GM23338 (cell line): ENCODE measurements around the gene EBLN1. TPM values are rescaled to one million over a fixed set of nuclear protein-coding genes. Genes with fewer than 3 reads are reported as not detected.
A peak's percentile ranks its signal among the peaks of the same experiment; 100 is the strongest.

Source experiments
- ATAC-seq: fragments of 200-7000 bp; cut with Tn5 transposase; 3 replicates; pipeline ENCODE4 v1.9.1; 2020
- DNase-seq: peaks from one replicate; pipeline ENCODE4 v3.0.0-alpha.2; 2015; ENCODE audit warnings: low spot score
- H2AFZ ChIP-seq: fragments of 200-600 bp; sonication (generic); 2 replicates; pipeline ENCODE4 v1.8.0; 2016; ENCODE audit warnings: antibody characterized with exemption, mild to moderate bottlenecking, moderate library complexity
- H3F3A ChIP-seq: fragments of 200-600 bp; sonication (generic); replicated peaks from 2 replicates; pipeline ENCODE4 v1.8.0; 2017; ENCODE audit warnings: antibody characterized with exemption, mixed run types, low read depth
- H3K27ac ChIP-seq: fragments of 200-600 bp; sonication (generic); 2 replicates; pipeline ENCODE4 v1.6.1; 2016; ENCODE audit warnings: low read depth
- H3K27me3 ChIP-seq: fragments of 200-600 bp; sonication (generic); 2 replicates; pipeline ENCODE4 v1.8.0; 2016; ENCODE audit warnings: mild to moderate bottlenecking, mixed run types, moderate library complexity; ENCODE audit not compliant: insufficient read depth
- H3K36me3 ChIP-seq: fragments of 200-600 bp; sonication (generic); 2 replicates; pipeline ENCODE4 v1.8.0; 2016; ENCODE audit warnings: mild to moderate bottlenecking; ENCODE audit not compliant: insufficient read depth
- H3K4me1 ChIP-seq: fragments of 200-600 bp; sonication (generic); 2 replicates; pipeline ENCODE4 v1.8.0; 2016; ENCODE audit warnings: mild to moderate bottlenecking, moderate library complexity; ENCODE audit not compliant: insufficient read depth
- H3K4me2 ChIP-seq: fragments of 200-600 bp; sonication (generic); 2 replicates; pipeline ENCODE4 v1.7.1; 2017; ENCODE audit warnings: mixed run types
- H3K4me3 ChIP-seq: fragments of 200-600 bp; sonication (generic); 2 replicates; pipeline ENCODE4 v1.6.1; 2016; ENCODE audit warnings: mixed run types
- H3K79me2 ChIP-seq: fragments of 200-600 bp; sonication (generic); replicated peaks from 2 replicates; pipeline ENCODE4 v1.8.0; 2017; ENCODE audit warnings: mild to moderate bottlenecking; ENCODE audit not compliant: insufficient read depth
- H3K9me2 ChIP-seq: fragments of 200-600 bp; sonication (generic); 2 replicates; pipeline ENCODE4 v1.8.0; 2017; ENCODE audit not compliant: insufficient read depth
- H4K20me1 ChIP-seq: fragments of 200-600 bp; sonication (generic); replicated peaks from 2 replicates; pipeline ENCODE4 v1.8.0; 2017; ENCODE audit warnings: mild to moderate bottlenecking; ENCODE audit not compliant: insufficient read depth
- H3K27ac Mint-ChIP-seq: 2 replicates; pipeline ENCODE4 v1.8.0; 2020; ENCODE audit warnings: inconsistent platforms, mild to moderate bottlenecking, moderate library complexity, mixed read lengths
- H3K27me3 Mint-ChIP-seq: 3 replicates; pipeline ENCODE4 v1.8.0; 2022; ENCODE audit warnings: low read depth, mild to moderate bottlenecking, moderate library complexity, mixed read lengths, inconsistent platforms; ENCODE audit not compliant: insufficient read depth, poor library complexity
- H3K36me3 Mint-ChIP-seq: 3 replicates; pipeline ENCODE4 v1.8.0; 2021; ENCODE audit warnings: low read depth, mild to moderate bottlenecking, inconsistent platforms, moderate library complexity, mixed read lengths
- H3K4me1 Mint-ChIP-seq: 3 replicates; pipeline ENCODE4 v1.8.0; 2020; ENCODE audit warnings: mild to moderate bottlenecking, inconsistent platforms, mixed read lengths
- H3K4me3 Mint-ChIP-seq: 3 replicates; pipeline ENCODE4 v1.8.0; 2021; ENCODE audit warnings: moderate library complexity, mild to moderate bottlenecking, inconsistent platforms, mixed read lengths
- H3K9me3 Mint-ChIP-seq: 3 replicates; pipeline ENCODE4 v1.8.0; 2020; ENCODE audit warnings: moderate library complexity, mild to moderate bottlenecking, inconsistent platforms, mixed read lengths
- CTCF ChIP-seq, 2 experiments: fragments of 200-600 bp in 1 of 2; sonication (generic) in 1 of 2; conservative IDR thresholded peaks; 2 replicates each; pipeline versions ENCODE4 v1.5.1 to v1.6.1; 2016 to 2017; ENCODE audit warnings: antibody characterized with exemption in 2 of 2, low read depth in 2 of 2, mild to moderate bottlenecking in 2 of 2, moderate library complexity in 1 of 2
- EZH2phosphoT487 ChIP-seq: fragments of 200-600 bp; sonication (generic); IDR thresholded peaks from one replicate; pipeline ENCODE4 v1.8.1; 2018; ENCODE audit warnings: antibody characterized with exemption; ENCODE audit not compliant: unreplicated experiment
- JUNB ChIP-seq: IDR thresholded peaks from one replicate; pipeline ENCODE4 v1.6.1; 2016; ENCODE audit warnings: antibody characterized with exemption; ENCODE audit not compliant: unreplicated experiment
- NANOG ChIP-seq: IDR thresholded peaks from 2 replicates; pipeline ENCODE4 v1.6.1; 2016; ENCODE audit warnings: antibody characterized with exemption, borderline replicate concordance
- REST ChIP-seq: IDR thresholded peaks from one replicate; pipeline ENCODE4 v1.6.1; 2018; ENCODE audit warnings: antibody characterized with exemption; ENCODE audit not compliant: unreplicated experiment
- STAT1 ChIP-seq: IDR thresholded peaks from one replicate; pipeline ENCODE4 v1.6.1; 2016; ENCODE audit warnings: antibody characterized with exemption; ENCODE audit not compliant: unreplicated experiment
- polyA plus RNA-seq: library from polyadenylated mRNA; unstranded; fragments of >200 nt; fragmentation: Nextera tagmentation; extraction: Ambion mirVana; gene quantifications from 2 replicates; pipeline ENCODE4 v1.2.1, GENCODE V29; 2016
- total RNA-seq: library from RNA; depleted of rRNA; stranded (reverse); fragments of >200 nt; shearing (Covaris generic); gene quantifications from 2 replicates; pipeline ENCODE4 v1.2.3, GENCODE V29; 2014

Gene EBLN1
- total and polyA plus RNA-seq, 2 experiments from 2014 or later, result not detected

GRCh38 chr10:22244855-22245254 lies 27.0 kb upstream of the EBLN1 start:
- Histone ChIP-seq H3K9me2 (peaks cover 8% of the 10 kb centered on the region), H4K20me1 (no peaks in the 10 kb centered on the region), H3K4me1 (no peaks in the 10 kb centered on the region), H3K27me3 (peaks cover 28% of the 10 kb centered on the region), H3K79me2 (no peaks in the 10 kb centered on the region), H2AFZ (no peak overlapping the region), H3K4me2 (no peak overlapping the region), H3F3A (no peaks in the 10 kb centered on the region), H3K27ac (no peak overlapping the region), H3K4me3 (no peak overlapping the region), H3K36me3 (no peaks in the 10 kb centered on the region)
- no peaks in the 10 kb centered on the region for H3K36me3 Mint-ChIP-seq
- no peak overlapping the region for H3K4me3 Mint-ChIP-seq
- 0 out of 3 replicates have a peak, but pooled peaks cover 5% of the 10 kb centered on the region for H3K4me1 Mint-ChIP-seq
- H3K27ac Mint-ChIP-seq, result no peak overlapping the region
- DNase-seq (no peak), ATAC-seq (no peak)
- TF ChIP-seq JUNB (no peak), CTCF (conservative IDR thresholded peaks at IDR 0.05; ENCODE audit: low read depth in 2 of 2) (peak in 1 of 2 experiments; percentile 36; a peak in 3 of 4 replicates), NANOG (no peak)
- peaks cover 15% of the 10 kb centered on the region for H3K27me3 Mint-ChIP-seq
- no peaks in the 10 kb centered on the region for H3K9me3 Mint-ChIP-seq

- H3K36me3 Mint-ChIP-seq, result no peaks in the 10 kb centered on the region
- ATAC-seq (peak; percentile 74), DNase-seq (peak; percentile 64)
- no peaks in the 10 kb centered on the region for H3K79me2 ChIP-seq
- no peak overlapping the region for H2AFZ ChIP-seq
- no peaks in the 10 kb centered on the region for H3F3A ChIP-seq
- no peaks in the 10 kb centered on the region for H3K4me1 ChIP-seq
- H3K4me2 ChIP-seq, result no peak overlapping the region
- H3K4me3 Mint-ChIP-seq, result no peak overlapping the region
- H3K27ac ChIP-seq, result no peak overlapping the region
- H3K27me3 Mint-ChIP-seq, result peaks cover 10% of the 10 kb centered on the region
- H3K4me1 Mint-ChIP-seq, result 0 out of 3 replicates have a peak, but pooled peaks cover 5% of the 10 kb centered on the region
- H3K4me3 ChIP-seq, result no peak overlapping the region
- no peaks in the 10 kb centered on the region for H3K36me3 ChIP-seq
- peaks cover 20% of the 10 kb centered on the region for H3K27me3 ChIP-seq
- peaks cover 8% of the 10 kb centered on the region for H3K9me2 ChIP-seq
- H3K9me3 Mint-ChIP-seq, result no peaks in the 10 kb centered on the region
- TF ChIP-seq EZH2phosphoT487, result no peak
- TF ChIP-seq REST, result no peak
- no peak for TF ChIP-seq STAT1
- TF ChIP-seq CTCF (conservative IDR thresholded peaks at IDR 0.05; ENCODE audit: low read depth in 2 of 2), result peak; percentile 54 to 56
- no peaks in the 10 kb centered on the region for H4K20me1 ChIP-seq
- H3K27ac Mint-ChIP-seq, result no peak overlapping the region
These were observed 26.2 kb upstream of the EBLN1 start for GRCh38 chr10:22244001-22244400.
